Pancreas (tissue), 10 donors: ENCODE data around the gene WNT11. TPM values are rescaled to one million over a fixed set of nuclear protein-coding genes. Genes with fewer than 3 reads are reported as not detected.

Source experiments
- ATAC-seq, 4 donors: fragments of 200-7000 bp; cut with Tn5 transposase; one replicate each; pipeline versions ENCODE4 v1.8.0 to v1.9.1; 2020; ENCODE audit warnings: mild to moderate bottlenecking in 4 of 4, moderate library complexity in 4 of 4
- DNase-seq, 6 donors: peaks; one replicate each; pipeline ENCODE4 v3.0.0-alpha.2; 2020
- FAIRE-seq: peaks from 2 replicates; lab custom pipeline; 2012; peaks lifted over from hg19 to GRCh38; lab: Jason Lieb, UNC
- H3K27ac ChIP-seq, 4 donors: fragments of 200-600 bp; sonication (generic); 1 replicate in 3 of 4; 2 replicates in 1 of 4; pipeline versions ENCODE4 v1.5.0 to v1.8.0; 2020
- H3K27me3 ChIP-seq, 4 donors: fragments of 200-600 bp; one replicate each; pipeline ENCODE4 v1.8.0; 2021
- H3K36me3 ChIP-seq, 3 donors: fragments of 200-600 bp; sonication (generic) in 1 of 3; one replicate each; pipeline versions ENCODE4 v1.5.0 to v1.8.0; 2020 to 2021
- H3K4me1 ChIP-seq, 3 donors: fragments of 200-600 bp; one replicate each; pipeline ENCODE4 v1.8.0; 2021
- H3K4me3 ChIP-seq, 4 donors: fragments of 200-600 bp; sonication (generic) in 2 of 4; one replicate each; pipeline versions ENCODE4 v1.5.0 to v1.8.0; 2020 to 2021
- H3K9me3 ChIP-seq, 4 donors: fragments of 200-600 bp; one replicate each; pipeline ENCODE4 v1.8.0; 2021
- WGBS, 2 donors: extraction: QIAGEN DNeasy Blood & Tissue Kit; methylation state at CpG; one replicate each; pipeline ENCODE4 v1.1.7; 2013; 5-methylcytosine and 5-hydroxymethylcytosine counted together
- intact Hi-C, 3 donors: fragments of 100-400 bp; cut with DNase I; formaldehyde crosslinking; loops; one replicate each; pipeline versions ENCODE4 v1.11.1 to v1.14.2; 2022
- polyA plus RNA-seq, 2 donors: library from polyadenylated mRNA; stranded (reverse); fragments of 200-250 nt; gene quantifications; one replicate each; pipeline ENCODE4 v1.2.3, GENCODE V29; 2013
- total RNA-seq, 6 donors: library from RNA; stranded (reverse); fragmentation: NEBNext Ultra II Directional in 4 of 6; extraction: Animal tissue kit (Norgen Biotek cat#: 25700) in 4 of 6; gene quantifications; one replicate each; pipeline versions ENCODE4 v1.2.1 to v1.2.4, GENCODE V29; 2021 to 2023
- TF ChIP-seq, protein P1 (sequence below), 4 donors: fragments of 200-600 bp; sonication (generic) in 3 of 4; IDR thresholded peaks; one replicate each; pipeline versions ENCODE4 v1.5.0 to v1.8.0; 2021; ENCODE audit warnings: antibody characterized with exemption in 4 of 4
- donor health status: healthy with polysubstance abuse.
- donor health status: DM: no; HTN: no; CAD: no; lungs with moderate emphysema.
- donor health status: DM: no; HTN: no; CAD: no.
- donor health status: control.
- donor health status: control.
- donor health status: Bipolar disorder and iron deficiency.
- donor health status: DM: yes; HTN: yes; CAD: no.
- donor health status: DM: no; HTN: no; CAD: no.
- donor health status: DM: no; HTN: no; CAD: no.
- donor health status: DM: yes; HTN: yes; CAD: no.

WNT11 gene
- total and polyA plus RNA-seq, 8 donors = 2.6 to 30.5 (median 6.2) TPM

DNA sequence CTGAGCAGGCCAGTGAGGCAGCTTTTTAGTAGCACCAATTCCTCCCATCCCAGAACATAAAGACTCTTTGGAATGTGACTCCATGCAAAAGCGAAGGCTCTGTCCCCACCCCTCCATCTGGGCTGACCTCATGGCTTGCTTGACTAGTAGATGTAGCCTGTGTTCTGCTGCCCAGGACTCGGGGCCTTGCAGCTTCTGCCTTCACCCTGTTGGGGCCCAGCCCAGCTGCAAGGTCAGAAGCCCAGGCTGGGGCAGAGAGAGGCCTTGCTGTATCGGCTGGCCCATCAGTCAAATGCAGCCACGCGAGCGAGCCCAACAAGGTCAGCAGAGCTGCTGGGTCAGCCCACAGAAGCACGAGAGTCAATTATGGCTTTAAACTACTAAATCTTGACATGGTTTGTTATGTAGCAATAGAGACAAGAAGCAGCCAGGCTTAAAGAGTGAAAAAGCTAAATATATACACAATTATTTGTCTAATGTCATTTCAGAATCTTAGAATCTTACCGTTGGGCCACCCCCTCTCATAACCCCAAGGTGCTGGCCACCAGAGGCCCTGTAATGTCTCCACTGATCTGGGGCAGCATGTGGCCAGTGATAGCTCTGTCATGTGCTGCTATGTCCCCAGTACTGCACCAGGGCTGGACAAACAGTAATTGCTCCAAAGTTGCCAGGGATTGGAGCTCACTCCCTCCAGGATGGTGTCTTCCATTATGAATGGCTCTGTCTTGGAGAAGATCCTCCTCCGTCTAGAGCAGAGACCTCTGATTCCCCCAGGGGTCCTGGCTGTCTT, 10.4 kb upstream of the WNT11 start:
- H3K27ac ChIP-seq = no peak overlapping the region
- H3K9me3 ChIP-seq = no peaks in the 10 kb centered on the region
- no peaks in the 10 kb centered on the region for H3K36me3 ChIP-seq
- H3K27me3 ChIP-seq = no peaks in the 10 kb centered on the region
- DNase-seq = peak in 1 of 6 donors; percentile 58
- TF ChIP-seq, protein P1, sequence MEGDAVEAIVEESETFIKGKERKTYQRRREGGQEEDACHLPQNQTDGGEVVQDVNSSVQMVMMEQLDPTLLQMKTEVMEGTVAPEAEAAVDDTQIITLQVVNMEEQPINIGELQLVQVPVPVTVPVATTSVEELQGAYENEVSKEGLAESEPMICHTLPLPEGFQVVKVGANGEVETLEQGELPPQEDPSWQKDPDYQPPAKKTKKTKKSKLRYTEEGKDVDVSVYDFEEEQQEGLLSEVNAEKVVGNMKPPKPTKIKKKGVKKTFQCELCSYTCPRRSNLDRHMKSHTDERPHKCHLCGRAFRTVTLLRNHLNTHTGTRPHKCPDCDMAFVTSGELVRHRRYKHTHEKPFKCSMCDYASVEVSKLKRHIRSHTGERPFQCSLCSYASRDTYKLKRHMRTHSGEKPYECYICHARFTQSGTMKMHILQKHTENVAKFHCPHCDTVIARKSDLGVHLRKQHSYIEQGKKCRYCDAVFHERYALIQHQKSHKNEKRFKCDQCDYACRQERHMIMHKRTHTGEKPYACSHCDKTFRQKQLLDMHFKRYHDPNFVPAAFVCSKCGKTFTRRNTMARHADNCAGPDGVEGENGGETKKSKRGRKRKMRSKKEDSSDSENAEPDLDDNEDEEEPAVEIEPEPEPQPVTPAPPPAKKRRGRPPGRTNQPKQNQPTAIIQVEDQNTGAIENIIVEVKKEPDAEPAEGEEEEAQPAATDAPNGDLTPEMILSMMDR (IDR thresholded peaks at IDR 0.05) = no peak
- H3K4me3 ChIP-seq = no peak overlapping the region
- intact Hi-C loops = no loop called here
- no peak for FAIRE-seq
- ATAC-seq = peak; percentile 31 to 66 (median 39)
- no peaks in the 10 kb centered on the region for H3K4me1 ChIP-seq
- 35 to 37% methylated on average over 9 of the region's 9 CpGs for WGBS, 2 donors

DNA sequence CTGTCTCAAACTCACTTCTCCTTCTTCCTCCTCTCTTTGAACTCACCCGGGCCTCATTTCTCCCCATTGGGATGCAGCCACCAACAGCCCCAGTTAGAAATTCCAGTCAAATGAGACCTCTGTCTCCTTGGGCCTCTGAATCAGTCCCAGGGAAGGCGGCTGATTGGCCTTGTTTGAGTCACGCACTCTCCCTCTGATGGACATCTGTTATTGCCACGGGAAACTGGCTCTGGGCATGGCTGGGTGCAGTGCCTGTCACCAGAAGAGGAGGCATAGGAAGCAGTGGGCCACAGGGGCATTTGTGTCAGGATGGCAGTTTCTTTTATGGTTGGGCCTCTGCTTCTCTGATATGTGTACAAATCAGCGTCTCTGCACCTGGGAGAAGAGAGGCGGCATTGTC, 9.6 kb upstream of the WNT11 start:
- DNase-seq (peak in 1 of 6 donors; percentile 17), FAIRE-seq (no peak), ATAC-seq (peak in 1 of 4 donors; percentile 15)
- Histone ChIP-seq H3K36me3 (no peaks in the 10 kb centered on the region), H3K27me3 (no peaks in the 10 kb centered on the region), H3K4me3 (no peak overlapping the region), H3K4me1 (no peaks in the 10 kb centered on the region), H3K27ac (no peak overlapping the region), H3K9me3 (no peaks in the 10 kb centered on the region)
- TF ChIP-seq, protein P1 (IDR thresholded peaks at IDR 0.05) = no peak
- intact Hi-C loops = no loop called here
- WGBS, 2 donors = 77 to 80% methylated on average over 6 of the region's 6 CpGs

DNA sequence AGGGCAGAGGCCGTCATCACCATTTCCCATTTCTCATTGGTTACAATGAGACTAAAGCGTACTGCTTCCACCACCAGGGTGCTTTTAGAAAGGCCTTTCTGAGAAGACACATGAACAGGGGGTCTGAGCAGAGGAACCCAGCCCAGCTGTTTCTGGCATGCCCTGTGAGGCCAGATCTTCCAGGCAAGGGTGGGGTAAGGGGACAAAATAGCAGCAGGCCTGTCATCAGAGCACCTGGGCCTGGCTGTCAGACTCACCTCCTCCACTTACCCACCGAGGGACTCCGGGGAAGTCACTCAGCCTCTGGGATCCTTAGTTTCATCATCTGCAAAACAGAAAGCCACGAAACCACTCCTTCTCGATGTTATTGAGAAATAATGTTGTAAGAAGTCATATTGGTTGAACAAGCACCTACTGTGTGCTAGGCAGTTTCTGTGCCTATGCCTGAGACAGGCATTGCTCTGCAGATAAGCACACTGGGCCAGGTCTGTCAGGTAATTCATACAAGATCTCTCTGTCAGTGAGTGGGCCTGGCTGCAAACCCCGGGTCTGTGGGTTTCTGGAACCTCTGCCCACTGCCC, 8.8 kb upstream of the WNT11 start:
- FAIRE-seq (no peak), ATAC-seq (no peak), DNase-seq (peak in 1 of 6 donors; percentile 27)
- H3K36me3 ChIP-seq = no peaks in the 10 kb centered on the region
- no peak overlapping the region for H3K4me3 ChIP-seq
- intact Hi-C loops = no loop called here
- TF ChIP-seq, protein P1 (IDR thresholded peaks at IDR 0.05) = no peak
- no peaks in the 10 kb centered on the region for H3K9me3 ChIP-seq
- H3K27ac ChIP-seq = no peak overlapping the region
- H3K4me1 ChIP-seq = no peaks in the 10 kb centered on the region
- WGBS, 2 donors = 89 to 90% methylated on average over 7 of the region's 7 CpGs
- no peaks in the 10 kb centered on the region for H3K27me3 ChIP-seq

DNA sequence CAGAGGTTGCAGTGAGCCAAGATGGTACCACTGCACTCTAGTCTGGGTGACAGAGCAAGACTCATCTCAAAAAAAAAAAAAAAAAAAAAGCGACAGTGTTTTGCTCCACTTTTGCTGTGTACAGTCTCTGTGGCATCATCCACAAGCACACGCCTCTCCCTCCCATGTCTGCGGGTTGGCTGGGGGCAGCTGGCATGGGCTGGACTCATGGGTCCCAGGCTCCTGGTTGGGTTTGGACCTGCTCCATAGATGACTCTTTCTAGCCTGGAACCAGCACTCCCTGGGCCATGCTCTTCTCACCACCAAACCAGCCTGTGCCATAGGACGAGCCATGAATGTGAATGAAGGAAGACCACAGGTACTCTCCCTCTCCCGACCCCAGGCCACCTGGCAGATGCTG, 7.9 kb upstream of the WNT11 start:
- Histone ChIP-seq H3K27ac (no peak overlapping the region), H3K9me3 (no peaks in the 10 kb centered on the region), H3K36me3 (no peaks in the 10 kb centered on the region), H3K4me3 (no peak overlapping the region), H3K4me1 (no peaks in the 10 kb centered on the region), H3K27me3 (no peaks in the 10 kb centered on the region)
- ATAC-seq = no peak
- intact Hi-C loops = no loop called here
- FAIRE-seq = no peak
- TF ChIP-seq, protein P1 (IDR thresholded peaks at IDR 0.05) = no peak
- 86 to 90% methylated on average over 5 of the region's 5 CpGs for WGBS, 2 donors
- DNase-seq = peak in 1 of 6 donors; percentile 35
